ENCODE data around the gene OR2T3.
"Not testable (repeated sequence)": the region's sequence is repeated elsewhere in the genome, so short reads cannot be mapped to it uniquely, and the experiment has no call there.

DNA sequence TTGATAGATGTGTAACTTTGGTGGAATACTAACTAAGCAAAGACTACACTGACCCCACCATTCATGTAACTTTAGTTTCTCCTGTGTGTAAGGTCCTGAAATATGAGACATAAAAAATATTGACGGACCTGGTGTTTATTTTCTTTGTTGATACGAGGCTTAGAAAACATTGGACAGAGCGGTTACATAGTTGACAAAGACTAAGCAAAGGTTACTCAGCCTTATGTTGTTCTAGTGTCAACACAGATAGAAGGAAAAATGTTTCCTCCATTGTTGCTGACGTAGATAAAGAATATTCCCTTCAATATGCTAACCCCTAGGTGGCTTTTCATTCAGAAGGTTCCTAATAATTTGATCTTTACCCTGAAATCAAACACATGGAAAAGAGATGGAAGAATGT is 18.1 kb upstream of the OR2T3 start:
- TF ChIP-seq, protein P1, sequence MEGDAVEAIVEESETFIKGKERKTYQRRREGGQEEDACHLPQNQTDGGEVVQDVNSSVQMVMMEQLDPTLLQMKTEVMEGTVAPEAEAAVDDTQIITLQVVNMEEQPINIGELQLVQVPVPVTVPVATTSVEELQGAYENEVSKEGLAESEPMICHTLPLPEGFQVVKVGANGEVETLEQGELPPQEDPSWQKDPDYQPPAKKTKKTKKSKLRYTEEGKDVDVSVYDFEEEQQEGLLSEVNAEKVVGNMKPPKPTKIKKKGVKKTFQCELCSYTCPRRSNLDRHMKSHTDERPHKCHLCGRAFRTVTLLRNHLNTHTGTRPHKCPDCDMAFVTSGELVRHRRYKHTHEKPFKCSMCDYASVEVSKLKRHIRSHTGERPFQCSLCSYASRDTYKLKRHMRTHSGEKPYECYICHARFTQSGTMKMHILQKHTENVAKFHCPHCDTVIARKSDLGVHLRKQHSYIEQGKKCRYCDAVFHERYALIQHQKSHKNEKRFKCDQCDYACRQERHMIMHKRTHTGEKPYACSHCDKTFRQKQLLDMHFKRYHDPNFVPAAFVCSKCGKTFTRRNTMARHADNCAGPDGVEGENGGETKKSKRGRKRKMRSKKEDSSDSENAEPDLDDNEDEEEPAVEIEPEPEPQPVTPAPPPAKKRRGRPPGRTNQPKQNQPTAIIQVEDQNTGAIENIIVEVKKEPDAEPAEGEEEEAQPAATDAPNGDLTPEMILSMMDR (IDR thresholded peaks at IDR 0.05) = not testable (repeated sequence)
- TF ChIP-seq POLR2A (IDR thresholded peaks at IDR 0.05) = not testable (repeated sequence)
